Loucy (cell line): ENCODE data around the gene CORO7.

ENCODE experiments used
- CTCF ChIP-seq: fragments of 200-600 bp; sonication (generic); conservative IDR thresholded peaks from 2 replicates; pipeline ENCODE4 v1.5.1; 2014; ENCODE audit warnings: mild to moderate bottlenecking, antibody characterized with exemption, low read length
- EZH2phosphoT487 ChIP-seq: fragments of 200-600 bp; IDR thresholded peaks from 2 replicates; pipeline ENCODE4 v1.6.1; 2018; ENCODE audit warnings: antibody characterized with exemption, mild to moderate bottlenecking, moderate library complexity, borderline replicate concordance

DNA sequence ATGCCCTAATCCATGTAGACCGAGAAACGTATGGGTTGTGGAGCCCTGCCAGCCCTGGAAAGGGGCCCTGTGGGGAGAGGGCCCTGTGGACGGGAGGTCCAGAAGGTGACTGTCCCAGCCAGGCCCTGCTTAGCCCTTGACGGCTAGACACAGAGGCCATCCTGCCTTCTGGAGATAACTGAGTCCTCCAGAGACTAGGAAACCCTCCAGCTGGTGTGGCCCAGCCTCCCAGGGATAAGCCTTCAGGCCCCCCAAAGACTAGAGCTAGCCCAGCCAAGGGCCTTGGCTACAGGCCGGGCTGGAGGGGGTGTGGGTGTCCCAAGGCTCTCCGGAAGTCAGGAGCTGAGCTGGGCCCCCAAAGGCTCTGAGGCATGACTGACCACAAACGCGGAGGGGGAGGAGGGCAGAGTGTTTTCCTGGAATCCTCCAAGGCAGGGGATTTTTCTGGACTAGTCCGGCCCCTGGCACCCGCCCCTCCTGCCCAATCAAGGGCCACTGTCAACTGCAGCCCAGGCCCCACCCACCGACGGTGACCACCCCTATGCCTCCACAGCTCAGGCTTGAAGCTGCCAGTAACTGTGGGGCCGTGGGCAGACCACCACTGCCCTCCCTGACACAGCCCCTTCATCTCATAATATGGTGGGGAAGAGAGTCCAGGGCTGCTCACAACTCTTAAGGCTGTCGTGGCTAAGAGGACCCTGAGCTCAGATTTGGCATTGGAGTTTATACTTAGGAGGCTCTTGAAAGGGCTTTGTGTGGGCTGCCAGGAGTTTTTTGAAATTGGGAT lies 45.6 kb downstream of the CORO7 start:
- TF ChIP-seq CTCF (no peak), EZH2phosphoT487 (no peak)
